Measurements from ENCODE around the gene GLI3.

Gene GLI3

GRCh38 chr7:42237811-42238541 is 967 bp upstream of the GLI3 start (continued):
- TF ChIP-seq ZNF366 (tag by site-specific recombination; conservative IDR thresholded peaks at IDR 0.05) (peak; percentile 57), YY2 (tag by site-specific recombination; IDR thresholded peaks at IDR 0.05) (no peak), ZNF629 (tag by site-specific recombination; IDR thresholded peaks at IDR 0.05) (peak; percentile 95), ZBTB21 (tag by site-specific recombination; IDR thresholded peaks at IDR 0.05) (peak; percentile 96), PRDM1 (tag by site-specific recombination; IDR thresholded peaks at IDR 0.05) (no peak), FEZF1 (tag by site-specific recombination; IDR thresholded peaks at IDR 0.05) (no peak), ZBTB1 (tag by site-specific recombination; IDR thresholded peaks at IDR 0.05) (no peak), SP7 (tag by site-specific recombination; IDR thresholded peaks at IDR 0.05) (peak; percentile 76), GLI4 (tag by site-specific recombination; IDR thresholded peaks at IDR 0.05) (no peak), ZNF248 (tag by site-specific recombination; IDR thresholded peaks at IDR 0.05) (no peak), INSM2 (tag by site-specific recombination; IDR thresholded peaks at IDR 0.05) (peak; percentile 41; the same call in 1 of the 2 replicates), ZIC2 (tag by site-specific recombination; IDR thresholded peaks at IDR 0.05) (0 out of 2 replicates have a peak, but pooled peaks have one; percentile 6), ZNF473 (tag by site-specific recombination; IDR thresholded peaks at IDR 0.05) (no peak), SP2 (tag by site-specific recombination; IDR thresholded peaks at IDR 0.05) (0 out of 2 replicates have a peak, but pooled peaks have one; percentile 23), OVOL3 (tag by site-specific recombination; IDR thresholded peaks at IDR 0.05) (no peak), ZNF423 (tag by site-specific recombination; IDR thresholded peaks at IDR 0.05) (no peak), ZNF624 (tag by site-specific recombination; IDR thresholded peaks at IDR 0.05) (no peak), ZNF707 (tag by site-specific recombination; IDR thresholded peaks at IDR 0.05) (no peak), ZNF266 (tag by site-specific recombination; IDR thresholded peaks at IDR 0.05; ENCODE audit: low read depth) (no peak), ZNF596 (tag by site-specific recombination; IDR thresholded peaks at IDR 0.05) (peak; percentile 67; the same call in 1 of the 2 replicates), ZNF132 (tag by site-specific recombination; IDR thresholded peaks at IDR 0.05; ENCODE audit: borderline replicate concordance) (no peak), WT1 (tag by site-specific recombination; IDR thresholded peaks at IDR 0.05) (0 out of 2 replicates have a peak, but pooled peaks have one; percentile 26), ZNF580 (tag by site-specific recombination; IDR thresholded peaks at IDR 0.05) (no peak), ZNF146 (tag by site-specific recombination; IDR thresholded peaks at IDR 0.05) (no peak), ZNF292 (tag by site-specific recombination; IDR thresholded peaks at IDR 0.05; ENCODE audit: borderline replicate concordance, low read depth) (no peak), ZSCAN16 (tag by site-specific recombination; IDR thresholded peaks at IDR 0.05) (no peak), ZBTB17 (tag by site-specific recombination; IDR thresholded peaks at IDR 0.05) (no peak), OSR2 (tag by site-specific recombination; IDR thresholded peaks at IDR 0.05) (no peak), ELK4 (IDR thresholded peaks at IDR 0.05; ENCODE audit: borderline replicate concordance, low read depth, low read length) (no peak), ZNF398 (tag by site-specific recombination; IDR thresholded peaks at IDR 0.05) (peak; percentile 93)
- TF ChIP-seq, protein P1, sequence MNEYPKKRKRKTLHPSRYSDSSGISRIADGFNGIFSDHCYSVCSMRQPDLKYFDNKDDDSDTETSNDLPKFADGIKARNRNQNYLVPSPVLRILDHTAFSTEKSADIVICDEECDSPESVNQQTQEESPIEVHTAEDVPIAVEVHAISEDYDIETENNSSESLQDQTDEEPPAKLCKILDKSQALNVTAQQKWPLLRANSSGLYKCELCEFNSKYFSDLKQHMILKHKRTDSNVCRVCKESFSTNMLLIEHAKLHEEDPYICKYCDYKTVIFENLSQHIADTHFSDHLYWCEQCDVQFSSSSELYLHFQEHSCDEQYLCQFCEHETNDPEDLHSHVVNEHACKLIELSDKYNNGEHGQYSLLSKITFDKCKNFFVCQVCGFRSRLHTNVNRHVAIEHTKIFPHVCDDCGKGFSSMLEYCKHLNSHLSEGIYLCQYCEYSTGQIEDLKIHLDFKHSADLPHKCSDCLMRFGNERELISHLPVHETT (tag by site-specific recombination; IDR thresholded peaks at IDR 0.05): 0 out of 2 replicates have a peak, but pooled peaks have one; percentile 22
- TF ChIP-seq, protein P2, sequence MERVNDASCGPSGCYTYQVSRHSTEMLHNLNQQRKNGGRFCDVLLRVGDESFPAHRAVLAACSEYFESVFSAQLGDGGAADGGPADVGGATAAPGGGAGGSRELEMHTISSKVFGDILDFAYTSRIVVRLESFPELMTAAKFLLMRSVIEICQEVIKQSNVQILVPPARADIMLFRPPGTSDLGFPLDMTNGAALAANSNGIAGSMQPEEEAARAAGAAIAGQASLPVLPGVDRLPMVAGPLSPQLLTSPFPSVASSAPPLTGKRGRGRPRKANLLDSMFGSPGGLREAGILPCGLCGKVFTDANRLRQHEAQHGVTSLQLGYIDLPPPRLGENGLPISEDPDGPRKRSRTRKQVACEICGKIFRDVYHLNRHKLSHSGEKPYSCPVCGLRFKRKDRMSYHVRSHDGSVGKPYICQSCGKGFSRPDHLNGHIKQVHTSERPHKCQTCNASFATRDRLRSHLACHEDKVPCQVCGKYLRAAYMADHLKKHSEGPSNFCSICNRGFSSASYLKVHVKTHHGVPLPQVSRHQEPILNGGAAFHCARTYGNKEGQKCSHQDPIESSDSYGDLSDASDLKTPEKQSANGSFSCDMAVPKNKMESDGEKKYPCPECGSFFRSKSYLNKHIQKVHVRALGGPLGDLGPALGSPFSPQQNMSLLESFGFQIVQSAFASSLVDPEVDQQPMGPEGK (tag by site-specific recombination; IDR thresholded peaks at IDR 0.05): peak; percentile 60; the same call in 1 of the 2 replicates
